Vagina (tissue), 2 donors: Measurements from ENCODE around the gene PPDPF.

Experiments
- POLR2A ChIP-seq, 2 donors: fragments of 450-650 bp; IDR thresholded peaks; one replicate each; pipeline ENCODE4 v1.6.1; 2017; ENCODE audit warnings: antibody characterized with exemption in 2 of 2, mild to moderate bottlenecking in 2 of 2, moderate library complexity in 2 of 2
- TF ChIP-seq, protein P1 (sequence below), 3 experiments: fragments of 450-650 bp in 2 of 3; fragments of 200-600 bp in 1 of 3; sonication (generic) in 1 of 3; IDR thresholded peaks; one replicate each; pipeline ENCODE4 v1.5.1; 2017 to 2019; ENCODE audit warnings: antibody characterized with exemption in 3 of 3, mild to moderate bottlenecking in 2 of 3, moderate library complexity in 2 of 3

DNA sequence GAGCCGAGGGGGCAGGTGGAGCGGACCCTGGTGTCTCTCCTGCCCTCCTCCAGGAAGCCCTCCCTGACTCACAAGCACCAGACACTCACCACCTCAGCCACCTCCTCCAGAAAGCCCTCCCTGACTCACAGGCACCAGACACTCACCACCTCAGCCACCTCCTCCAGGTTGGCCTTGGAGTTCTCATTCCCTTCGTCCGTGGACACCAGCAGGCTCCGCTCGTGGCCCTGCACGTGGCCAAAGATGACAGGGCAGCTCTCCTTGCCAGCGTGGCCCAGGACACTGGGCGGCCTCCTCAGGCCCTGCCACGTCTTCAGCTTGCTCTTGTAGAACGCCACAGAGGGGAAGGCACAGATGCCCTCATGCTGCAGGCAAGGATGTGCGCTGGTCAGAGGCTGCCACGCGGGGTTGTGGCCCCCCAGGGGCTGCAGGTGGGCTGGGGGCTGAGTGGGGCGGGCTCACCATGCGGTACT lies 39.8 kb downstream of the PPDPF start:
- TF ChIP-seq, protein P1, sequence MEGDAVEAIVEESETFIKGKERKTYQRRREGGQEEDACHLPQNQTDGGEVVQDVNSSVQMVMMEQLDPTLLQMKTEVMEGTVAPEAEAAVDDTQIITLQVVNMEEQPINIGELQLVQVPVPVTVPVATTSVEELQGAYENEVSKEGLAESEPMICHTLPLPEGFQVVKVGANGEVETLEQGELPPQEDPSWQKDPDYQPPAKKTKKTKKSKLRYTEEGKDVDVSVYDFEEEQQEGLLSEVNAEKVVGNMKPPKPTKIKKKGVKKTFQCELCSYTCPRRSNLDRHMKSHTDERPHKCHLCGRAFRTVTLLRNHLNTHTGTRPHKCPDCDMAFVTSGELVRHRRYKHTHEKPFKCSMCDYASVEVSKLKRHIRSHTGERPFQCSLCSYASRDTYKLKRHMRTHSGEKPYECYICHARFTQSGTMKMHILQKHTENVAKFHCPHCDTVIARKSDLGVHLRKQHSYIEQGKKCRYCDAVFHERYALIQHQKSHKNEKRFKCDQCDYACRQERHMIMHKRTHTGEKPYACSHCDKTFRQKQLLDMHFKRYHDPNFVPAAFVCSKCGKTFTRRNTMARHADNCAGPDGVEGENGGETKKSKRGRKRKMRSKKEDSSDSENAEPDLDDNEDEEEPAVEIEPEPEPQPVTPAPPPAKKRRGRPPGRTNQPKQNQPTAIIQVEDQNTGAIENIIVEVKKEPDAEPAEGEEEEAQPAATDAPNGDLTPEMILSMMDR (IDR thresholded peaks at IDR 0.05), result no peak
- TF ChIP-seq POLR2A (IDR thresholded peaks at IDR 0.05), result no peak
